ENCODE measurements around the gene AP3D1.

AP3D1 gene

DNA sequence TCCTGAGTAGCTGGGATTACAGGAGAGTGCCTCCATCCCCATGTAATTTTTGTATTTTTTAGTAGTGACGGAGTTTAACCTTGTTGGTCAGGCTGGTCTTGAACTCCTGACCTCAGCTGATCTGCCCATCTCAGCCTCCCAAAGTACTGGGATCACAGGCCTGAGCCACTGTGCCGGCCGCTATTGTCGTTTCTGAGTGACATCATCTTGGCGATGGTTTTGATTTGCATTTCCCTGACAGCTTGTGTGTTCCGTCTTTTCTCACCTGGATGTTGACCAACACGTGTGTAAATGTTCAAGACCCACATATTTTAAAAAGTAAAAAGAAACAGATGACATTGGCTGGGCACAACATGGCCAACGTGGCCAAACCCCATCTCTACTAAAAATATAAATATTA, 87.5 kb downstream of the AP3D1 start:
- no peak for DNase-seq (ENCODE audit: low read depth)
- no peak overlapping the region for H3K4me3 ChIP-seq (ENCODE audit: low read depth, low read length)
- TF ChIP-seq, protein P1, sequence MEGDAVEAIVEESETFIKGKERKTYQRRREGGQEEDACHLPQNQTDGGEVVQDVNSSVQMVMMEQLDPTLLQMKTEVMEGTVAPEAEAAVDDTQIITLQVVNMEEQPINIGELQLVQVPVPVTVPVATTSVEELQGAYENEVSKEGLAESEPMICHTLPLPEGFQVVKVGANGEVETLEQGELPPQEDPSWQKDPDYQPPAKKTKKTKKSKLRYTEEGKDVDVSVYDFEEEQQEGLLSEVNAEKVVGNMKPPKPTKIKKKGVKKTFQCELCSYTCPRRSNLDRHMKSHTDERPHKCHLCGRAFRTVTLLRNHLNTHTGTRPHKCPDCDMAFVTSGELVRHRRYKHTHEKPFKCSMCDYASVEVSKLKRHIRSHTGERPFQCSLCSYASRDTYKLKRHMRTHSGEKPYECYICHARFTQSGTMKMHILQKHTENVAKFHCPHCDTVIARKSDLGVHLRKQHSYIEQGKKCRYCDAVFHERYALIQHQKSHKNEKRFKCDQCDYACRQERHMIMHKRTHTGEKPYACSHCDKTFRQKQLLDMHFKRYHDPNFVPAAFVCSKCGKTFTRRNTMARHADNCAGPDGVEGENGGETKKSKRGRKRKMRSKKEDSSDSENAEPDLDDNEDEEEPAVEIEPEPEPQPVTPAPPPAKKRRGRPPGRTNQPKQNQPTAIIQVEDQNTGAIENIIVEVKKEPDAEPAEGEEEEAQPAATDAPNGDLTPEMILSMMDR (IDR thresholded peaks at IDR 0.05; ENCODE audit: low read depth, low read length, missing control alignments), result no peak

DNA sequence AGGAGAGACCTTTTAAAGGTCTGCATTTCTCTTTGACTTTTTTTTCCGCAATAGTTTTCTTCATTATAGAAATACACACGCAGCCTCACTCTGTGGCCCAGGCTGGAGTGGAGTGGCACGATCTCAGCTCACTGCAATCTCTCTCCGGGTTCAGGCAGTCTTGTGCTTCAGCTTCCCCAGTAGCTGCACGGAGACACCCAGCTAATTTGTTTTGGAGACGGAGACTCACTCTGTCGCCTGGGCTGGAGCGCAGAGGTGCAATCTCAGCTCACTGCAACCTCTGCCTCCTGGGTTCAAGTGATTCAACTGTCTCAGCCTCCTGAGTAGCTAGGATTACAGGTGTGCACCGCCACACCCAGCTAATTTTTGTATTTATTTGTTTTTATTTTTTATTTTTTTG, 88.6 kb downstream of the AP3D1 start:
- TF ChIP-seq, protein P1 (IDR thresholded peaks at IDR 0.05; ENCODE audit: low read depth, low read length, missing control alignments), result no peak
- no peak overlapping the region for H3K4me3 ChIP-seq (ENCODE audit: low read depth, low read length)
- no peak for DNase-seq (ENCODE audit: low read depth)

DNA sequence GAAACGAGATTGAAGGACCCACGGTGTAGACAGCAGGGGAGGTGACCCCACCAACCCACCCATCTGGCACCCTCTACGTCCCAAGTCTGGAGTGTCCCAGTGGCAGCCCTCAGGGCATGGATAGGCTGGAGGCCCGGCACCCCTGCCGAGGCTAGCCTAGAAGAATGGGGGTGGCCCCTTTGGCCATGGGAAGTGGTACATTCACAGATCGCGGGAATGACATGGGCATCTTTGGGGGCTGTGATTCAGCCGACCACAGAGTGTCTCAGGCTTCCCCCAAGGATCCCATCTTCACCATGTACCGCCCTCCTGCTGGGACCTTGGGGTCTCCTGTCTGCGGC, 89.0 kb downstream of the AP3D1 start:
- DNase-seq (ENCODE audit: low read depth), result no peak
- TF ChIP-seq, protein P1 (IDR thresholded peaks at IDR 0.05; ENCODE audit: low read depth, low read length, missing control alignments), result no peak
- H3K4me3 ChIP-seq (ENCODE audit: low read depth, low read length), result peak overlapping the region; percentile 63

DNA sequence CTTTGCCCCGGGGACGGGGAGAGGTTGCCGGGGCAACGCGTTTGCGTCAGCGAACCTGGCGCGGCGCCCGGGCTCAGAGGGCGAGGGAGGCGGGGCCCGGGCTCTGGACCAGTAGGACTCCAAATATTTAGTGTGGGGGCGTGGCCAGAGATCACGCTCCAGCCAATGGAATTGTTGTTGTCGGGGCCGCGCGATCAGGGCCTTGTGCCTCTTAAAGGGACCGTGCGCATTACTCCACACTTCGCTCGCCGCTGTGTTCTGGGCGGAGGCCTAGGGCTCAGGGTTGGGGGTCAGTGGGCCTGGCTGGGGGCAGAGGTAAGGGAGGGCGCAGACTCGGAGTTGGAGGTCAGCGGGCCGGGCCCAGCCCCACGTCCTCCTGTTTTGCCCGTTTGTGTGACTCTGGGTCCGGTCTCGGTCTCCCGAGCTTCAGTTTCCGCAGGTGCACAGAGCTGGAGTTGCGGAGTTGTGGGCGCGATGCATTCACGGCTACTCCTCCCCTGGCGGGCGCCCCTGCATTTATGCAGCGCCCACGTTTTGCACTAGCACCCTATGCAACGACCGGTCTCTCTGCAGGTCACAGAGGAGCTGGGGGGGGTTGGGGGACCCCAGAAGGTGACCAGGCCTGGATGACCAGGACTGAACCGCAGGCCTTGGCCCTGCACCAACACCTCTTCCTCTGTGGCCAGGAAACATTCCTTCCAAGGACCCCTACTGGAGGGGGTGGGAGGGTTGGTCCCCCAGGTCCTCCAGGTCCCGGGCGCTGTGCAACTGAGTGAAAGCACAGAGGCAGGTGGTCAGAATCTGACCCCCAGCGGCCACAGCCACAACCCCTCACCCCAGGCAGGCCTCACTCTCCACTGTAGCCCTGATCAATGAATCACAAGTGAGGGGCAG, 89.6 kb downstream of the AP3D1 start:
- TF ChIP-seq, protein P1 (IDR thresholded peaks at IDR 0.05; ENCODE audit: low read depth, low read length, missing control alignments), result no peak
- DNase-seq (ENCODE audit: low read depth), result peak; percentile 95

DNA sequence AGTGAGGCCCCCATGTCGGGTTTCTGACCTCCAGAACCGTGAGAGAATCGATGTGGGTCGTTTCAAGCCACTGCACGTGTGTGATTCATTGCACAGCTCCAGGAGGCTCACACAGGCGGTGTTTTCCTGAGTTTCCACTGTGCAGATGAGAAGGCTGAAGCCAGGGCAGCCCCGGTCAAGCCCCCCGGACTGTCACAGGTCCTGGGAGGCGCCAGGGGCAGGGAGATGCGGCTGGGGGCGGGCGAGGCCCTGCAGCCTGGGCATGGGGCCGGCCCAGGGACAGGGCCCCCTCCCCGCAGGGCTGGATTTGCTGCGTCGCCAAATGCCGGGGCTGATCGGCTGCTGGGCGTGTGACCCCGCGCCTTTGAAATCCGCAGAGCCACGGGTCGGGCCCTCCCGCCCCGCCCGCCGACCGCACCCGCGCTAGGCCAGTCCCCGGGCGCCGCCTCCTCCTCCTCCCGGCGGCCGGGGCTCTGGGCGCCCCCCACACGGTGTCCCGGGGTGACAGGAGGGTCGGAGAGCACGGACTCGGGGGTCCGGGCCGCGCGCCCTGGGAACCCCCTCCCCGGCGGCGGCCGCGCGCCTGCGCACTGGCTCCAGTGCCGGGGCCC, 90.4 kb downstream of the AP3D1 start:
- DNase-seq (ENCODE audit: low read depth), result no peak
- TF ChIP-seq, protein P1 (IDR thresholded peaks at IDR 0.05; ENCODE audit: low read depth, low read length, missing control alignments), result no peak

More for the DNA sequence above, 89.6 kb downstream of the AP3D1 start:
- H3K4me3 ChIP-seq (ENCODE audit: low read depth, low read length), result peak overlapping the region; percentile 63

DNA sequence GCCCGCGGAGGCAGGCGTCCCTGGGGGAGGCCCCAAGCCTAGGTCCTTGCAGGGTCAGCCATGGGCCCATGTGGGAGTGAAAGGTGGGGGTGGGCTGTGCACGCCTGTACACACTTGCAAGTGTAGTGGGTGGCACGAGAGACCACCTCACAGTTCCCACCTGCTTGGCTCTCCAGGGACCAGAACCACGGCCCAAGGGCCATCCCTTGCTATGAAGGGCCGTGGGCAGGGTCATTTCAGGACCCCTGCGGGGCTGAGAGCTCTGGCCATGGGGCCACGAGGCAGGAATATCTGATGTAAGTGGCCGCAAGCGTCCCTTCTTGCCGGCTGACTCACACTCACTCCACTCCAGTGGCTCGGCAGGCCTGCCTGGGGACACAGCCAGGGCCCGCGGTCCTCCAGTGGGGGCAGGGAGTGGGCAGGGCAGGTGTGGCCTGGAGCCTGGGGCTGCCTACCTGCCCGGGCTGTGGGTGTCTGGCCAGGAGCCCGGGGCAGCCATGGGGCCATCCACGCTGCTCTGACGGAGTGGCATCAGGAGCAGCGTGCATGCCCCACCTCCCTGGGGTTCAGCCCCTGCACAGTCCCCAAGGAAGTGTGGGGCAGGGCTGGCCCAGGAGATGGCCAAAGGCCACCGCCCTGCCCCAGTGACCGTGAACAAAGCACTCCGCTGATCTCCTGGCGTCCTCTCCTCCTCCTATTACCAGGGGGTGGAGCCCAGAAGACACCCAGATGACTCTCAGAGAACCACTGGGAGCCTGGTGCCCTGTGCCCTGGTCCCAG, 91.8 kb downstream of the AP3D1 start:
- TF ChIP-seq, protein P1 (IDR thresholded peaks at IDR 0.05; ENCODE audit: low read depth, low read length, missing control alignments), result no peak
- DNase-seq (ENCODE audit: low read depth), result no peak
- H3K4me3 ChIP-seq (ENCODE audit: low read depth, low read length), result peak overlapping the region; percentile 63

More for the DNA sequence above, 90.4 kb downstream of the AP3D1 start:
- H3K4me3 ChIP-seq (ENCODE audit: low read depth, low read length), result peak overlapping the region; percentile 63

All from GM12864 (cell line).